ENCODE data around the gene RETSAT. TPM values are rescaled to one million over a fixed set of nuclear protein-coding genes. Genes with fewer than 3 reads are reported as not detected.

Gene RETSAT
- total and polyA plus RNA-seq, 2 of the 13 experiments (the other 11 are each of a cell fraction or from before 2014, with no cell fraction given): 46.7 to 61.0 TPM

GRCh38 chr2:85354286-85355072 is at the start of gene RETSAT, which contains the start of gene ELMOD3 (continued):
- TF ChIP-seq PHF20 (CRISPR knock-in tag; IDR thresholded peaks at IDR 0.05): peak; percentile 89
- TF ChIP-seq ARNT (IDR thresholded peaks at IDR 0.05): no peak
- TF ChIP-seq MATR3 (CRISPR knock-in tag; IDR thresholded peaks at IDR 0.05): no peak
- TF ChIP-seq RAD21 (CRISPR knock-in tag; IDR thresholded peaks at IDR 0.05): peak; percentile 67
- TF ChIP-seq, protein P1, sequence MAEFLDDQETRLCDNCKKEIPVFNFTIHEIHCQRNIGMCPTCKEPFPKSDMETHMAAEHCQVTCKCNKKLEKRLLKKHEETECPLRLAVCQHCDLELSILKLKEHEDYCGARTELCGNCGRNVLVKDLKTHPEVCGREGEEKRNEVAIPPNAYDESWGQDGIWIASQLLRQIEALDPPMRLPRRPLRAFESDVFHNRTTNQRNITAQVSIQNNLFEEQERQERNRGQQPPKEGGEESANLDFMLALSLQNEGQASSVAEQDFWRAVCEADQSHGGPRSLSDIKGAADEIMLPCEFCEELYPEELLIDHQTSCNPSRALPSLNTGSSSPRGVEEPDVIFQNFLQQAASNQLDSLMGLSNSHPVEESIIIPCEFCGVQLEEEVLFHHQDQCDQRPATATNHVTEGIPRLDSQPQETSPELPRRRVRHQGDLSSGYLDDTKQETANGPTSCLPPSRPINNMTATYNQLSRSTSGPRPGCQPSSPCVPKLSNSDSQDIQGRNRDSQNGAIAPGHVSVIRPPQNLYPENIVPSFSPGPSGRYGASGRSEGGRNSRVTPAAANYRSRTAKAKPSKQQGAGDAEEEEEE (CRISPR knock-in tag; IDR thresholded peaks at IDR 0.05; ENCODE audit: borderline replicate concordance): peak; percentile 71; the same call in 1 of the 2 replicates
- TF ChIP-seq, protein P2, sequence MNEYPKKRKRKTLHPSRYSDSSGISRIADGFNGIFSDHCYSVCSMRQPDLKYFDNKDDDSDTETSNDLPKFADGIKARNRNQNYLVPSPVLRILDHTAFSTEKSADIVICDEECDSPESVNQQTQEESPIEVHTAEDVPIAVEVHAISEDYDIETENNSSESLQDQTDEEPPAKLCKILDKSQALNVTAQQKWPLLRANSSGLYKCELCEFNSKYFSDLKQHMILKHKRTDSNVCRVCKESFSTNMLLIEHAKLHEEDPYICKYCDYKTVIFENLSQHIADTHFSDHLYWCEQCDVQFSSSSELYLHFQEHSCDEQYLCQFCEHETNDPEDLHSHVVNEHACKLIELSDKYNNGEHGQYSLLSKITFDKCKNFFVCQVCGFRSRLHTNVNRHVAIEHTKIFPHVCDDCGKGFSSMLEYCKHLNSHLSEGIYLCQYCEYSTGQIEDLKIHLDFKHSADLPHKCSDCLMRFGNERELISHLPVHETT (CRISPR knock-in tag; conservative IDR thresholded peaks at IDR 0.05): 0 out of 2 replicates have a peak, but pooled peaks have one; percentile 52
- TF ChIP-seq, protein P3, sequence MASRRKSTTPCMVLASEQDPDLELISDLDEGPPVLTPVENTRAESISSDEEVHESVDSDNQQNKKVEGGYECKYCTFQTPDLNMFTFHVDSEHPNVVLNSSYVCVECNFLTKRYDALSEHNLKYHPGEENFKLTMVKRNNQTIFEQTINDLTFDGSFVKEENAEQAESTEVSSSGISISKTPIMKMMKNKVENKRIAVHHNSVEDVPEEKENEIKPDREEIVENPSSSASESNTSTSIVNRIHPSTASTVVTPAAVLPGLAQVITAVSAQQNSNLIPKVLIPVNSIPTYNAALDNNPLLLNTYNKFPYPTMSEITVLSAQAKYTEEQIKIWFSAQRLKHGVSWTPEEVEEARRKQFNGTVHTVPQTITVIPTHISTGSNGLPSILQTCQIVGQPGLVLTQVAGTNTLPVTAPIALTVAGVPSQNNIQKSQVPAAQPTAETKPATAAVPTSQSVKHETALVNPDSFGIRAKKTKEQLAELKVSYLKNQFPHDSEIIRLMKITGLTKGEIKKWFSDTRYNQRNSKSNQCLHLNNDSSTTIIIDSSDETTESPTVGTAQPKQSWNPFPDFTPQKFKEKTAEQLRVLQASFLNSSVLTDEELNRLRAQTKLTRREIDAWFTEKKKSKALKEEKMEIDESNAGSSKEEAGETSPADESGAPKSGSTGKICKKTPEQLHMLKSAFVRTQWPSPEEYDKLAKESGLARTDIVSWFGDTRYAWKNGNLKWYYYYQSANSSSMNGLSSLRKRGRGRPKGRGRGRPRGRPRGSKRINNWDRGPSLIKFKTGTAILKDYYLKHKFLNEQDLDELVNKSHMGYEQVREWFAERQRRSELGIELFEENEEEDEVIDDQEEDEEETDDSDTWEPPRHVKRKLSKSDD (CRISPR knock-in tag; IDR thresholded peaks at IDR 0.05; ENCODE audit: low read depth): no peak
- TF ChIP-seq ZFP82 (CRISPR knock-in tag; IDR thresholded peaks at IDR 0.05; ENCODE audit: borderline replicate concordance): peak; percentile 29; the same call in 1 of the 2 replicates
- TF ChIP-seq ZNF615 (CRISPR knock-in tag; IDR thresholded peaks at IDR 0.05; ENCODE audit: borderline replicate concordance): peak; percentile 20; the same call in 1 of the 2 replicates
- TF ChIP-seq SIX1 (CRISPR knock-in tag; IDR thresholded peaks at IDR 0.05; ENCODE audit: borderline replicate concordance): no peak; the same call in 1 of the 2 replicates
- TF ChIP-seq PITX1 (CRISPR knock-in tag; IDR thresholded peaks at IDR 0.05): peak; percentile 67; the same call in 1 of the 2 replicates
- TF ChIP-seq ZNF563 (CRISPR knock-in tag; IDR thresholded peaks at IDR 0.05): peak; percentile 98
- TF ChIP-seq ZNF124 (CRISPR knock-in tag; IDR thresholded peaks at IDR 0.05): peak; percentile 94
- peak; percentile 56 for TF ChIP-seq HDAC1 (CRISPR knock-in tag; IDR thresholded peaks at IDR 0.05)
- peak; percentile 48; the same call in 1 of the 2 replicates for TF ChIP-seq BRCA1 (CRISPR knock-in tag; IDR thresholded peaks at IDR 0.05)
- peak in 1 of 2 experiments; percentile 61; a peak in 1 of 4 replicates for TF ChIP-seq EP300 (IDR thresholded peaks at IDR 0.05; ENCODE audit: low read depth in 2 of 2, low read length in 2 of 2)
- 0 out of 2 replicates have a peak, but pooled peaks have one; percentile 29 for TF ChIP-seq EP300 (CRISPR knock-in tag; IDR thresholded peaks at IDR 0.05; ENCODE audit: borderline replicate concordance)

Data from HepG2 (cell line).